IMR-90 (cell line): ENCODE measurements around the gene SRPX2. TPM values are rescaled to one million over a fixed set of nuclear protein-coding genes. Genes with fewer than 3 reads are reported as not detected.

ENCODE experiments used
- ATAC-seq: fragments of 200-7000 bp; cut with Tn5 transposase; 2 replicates; pipeline ENCODE4 v1.9.1; 2020; ENCODE audit warnings: low read depth, mild to moderate bottlenecking, moderate library complexity
- BruUV-seq: library from RNA; stranded (reverse); fragments of 400-500 nt; replicated peaks from 2 replicates; lab custom pipeline; 2021; lab: Mats Ljungman, UMichigan
- CTCF ChIA-PET: fragments of 300-600 bp; formaldehyde crosslinking; extraction: SDS; loops from one replicate; lab custom pipeline; 2021; ENCODE audit warnings: antibody characterized with exemption; lab: Yijun Ruan, JAX
- POLR2A ChIA-PET: fragments of 300-600 bp; sonication (Branson Sonifier 250); formaldehyde crosslinking; loops from one replicate; lab custom pipeline; 2022; ENCODE audit warnings: antibody characterized with exemption; ENCODE audit not compliant: unreplicated experiment; lab: Charles Lee
- DNase-seq: peaks from one replicate; pipeline ENCODE4 v3.0.0; 2013
- H2AFZ ChIP-seq: replicated peaks from 2 replicates; pipeline ENCODE3; 2013; ENCODE audit warnings: low read length, mild to moderate bottlenecking; ENCODE audit not compliant: poor library complexity
- H2AK5ac ChIP-seq: 2 replicates; pipeline ENCODE4 v1.6.1; 2013; ENCODE audit warnings: low read depth, low read length, inconsistent platforms
- H2AK9ac ChIP-seq: replicated peaks from 2 replicates; pipeline ENCODE3; 2013; ENCODE audit warnings: mild to moderate bottlenecking, low read depth, low read length, moderate library complexity; ENCODE audit not compliant: poor library complexity
- H2BK120ac ChIP-seq: 2 replicates; pipeline ENCODE4 v1.6.1; 2013; ENCODE audit warnings: low read depth, low read length, inconsistent platforms
- H2BK15ac ChIP-seq: 3 replicates; pipeline ENCODE4 v1.6.1; 2013; ENCODE audit warnings: low read depth, low read length, inconsistent platforms
- H2BK20ac ChIP-seq: 2 replicates; pipeline ENCODE4 v1.6.1; 2013; ENCODE audit warnings: low read depth, mild to moderate bottlenecking, inconsistent platforms, low read length, moderate library complexity
- H2BK5ac ChIP-seq: 2 replicates; pipeline ENCODE4 v1.6.1; 2013; ENCODE audit warnings: mild to moderate bottlenecking, low read depth, low read length, inconsistent platforms; ENCODE audit not compliant: poor library complexity, severe bottlenecking
- H3K14ac ChIP-seq: replicated peaks from 2 replicates; pipeline ENCODE4 v1.6.1; 2013; ENCODE audit warnings: low read depth, low read length, inconsistent platforms
- H3K18ac ChIP-seq: 2 replicates; pipeline ENCODE4 v1.6.1; 2013; ENCODE audit warnings: low read depth, low read length, control low read depth
- H3K23ac ChIP-seq: 2 replicates; pipeline ENCODE4 v1.6.1; 2013; ENCODE audit warnings: low read depth, low read length, inconsistent platforms
- H3K27ac ChIP-seq: 2 replicates; pipeline ENCODE4 v1.5.1; 2013; ENCODE audit warnings: mild to moderate bottlenecking, control low read depth, low read length; ENCODE audit not compliant: insufficient read depth
- H3K27me3 ChIP-seq: 2 replicates; pipeline ENCODE4 v1.6.1; 2013; ENCODE audit warnings: low read length; ENCODE audit not compliant: control insufficient read depth, insufficient read depth
- H3K36me3 ChIP-seq: 2 replicates; pipeline ENCODE4 v1.6.1; 2013; ENCODE audit warnings: low read length, mixed read lengths; ENCODE audit not compliant: control insufficient read depth, insufficient read depth
- H3K4ac ChIP-seq: 2 replicates; pipeline ENCODE4 v1.6.1; 2013; ENCODE audit warnings: low read depth, low read length, inconsistent platforms
- H3K4me1 ChIP-seq: 2 replicates; pipeline ENCODE4 v1.6.1; 2013; ENCODE audit warnings: low read length, mixed read lengths; ENCODE audit not compliant: control insufficient read depth, insufficient read depth
- H3K4me2 ChIP-seq: 2 replicates; pipeline ENCODE4 v1.6.1; 2013; ENCODE audit warnings: low read depth, mild to moderate bottlenecking, control low read depth, low read length, moderate library complexity
- H3K4me3 ChIP-seq: 2 replicates; pipeline ENCODE4 v1.5.1; 2013; ENCODE audit warnings: low read depth, mild to moderate bottlenecking, control low read depth, low read length, moderate library complexity; ENCODE audit not compliant: insufficient read depth
- H3K56ac ChIP-seq: 2 replicates; pipeline ENCODE4 v1.6.1; 2013; ENCODE audit warnings: low read length, inconsistent platforms; ENCODE audit not compliant: insufficient read depth; ENCODE audit errors: extremely low read depth
- H3K79me1 ChIP-seq, 2 experiments: 2 replicates each; pipeline ENCODE4 v1.6.1; 2013; ENCODE audit warnings: low read length in 2 of 2, inconsistent platforms in 1 of 2, low read depth in 1 of 2
- H3K9ac ChIP-seq: 2 replicates; pipeline ENCODE4 v1.6.1; 2013; ENCODE audit warnings: low read depth, low read length, control low read depth
- H3K9me1 ChIP-seq: 2 replicates; pipeline ENCODE4 v1.6.1; 2013; ENCODE audit warnings: low read length, inconsistent platforms; ENCODE audit not compliant: insufficient read depth
- H3K9me3 ChIP-seq: 2 replicates; pipeline ENCODE4 v1.6.1; 2013; ENCODE audit warnings: low read length; ENCODE audit not compliant: control insufficient read depth, insufficient read depth
- H4K20me1 ChIP-seq: 2 replicates; pipeline ENCODE4 v1.6.1; 2013; ENCODE audit warnings: low read length, inconsistent platforms; ENCODE audit not compliant: insufficient read depth
- H4K5ac ChIP-seq: 2 replicates; pipeline ENCODE4 v1.6.1; 2013; ENCODE audit warnings: mild to moderate bottlenecking, low read depth, low read length, control low read depth
- H4K8ac ChIP-seq, 2 experiments: 2 replicates each; pipeline ENCODE4 v1.6.1; 2013; ENCODE audit warnings: low read depth in 2 of 2, low read length in 2 of 2, control low read depth in 1 of 2, inconsistent platforms in 1 of 2
- H4K91ac ChIP-seq: 2 replicates; pipeline ENCODE4 v1.6.1; 2013; ENCODE audit warnings: low read depth, low read length, inconsistent platforms; ENCODE audit not compliant: insufficient read depth
- BHLHE40 ChIP-seq: fragments of 150-350 bp; IDR thresholded peaks from 2 replicates; pipeline ENCODE4 v1.6.1; 2016; ENCODE audit warnings: mild to moderate bottlenecking, low read depth, low read length
- CEBPB ChIP-seq: IDR thresholded peaks from 2 replicates; pipeline ENCODE4 v1.6.1; 2012; ENCODE audit warnings: low read depth, low read length, improper control_type of control experiment
- FOS ChIP-seq: fragments of 150-350 bp; IDR thresholded peaks from 2 replicates; pipeline ENCODE4 v1.6.1; 2016; ENCODE audit warnings: low read depth, low read length
- WGBS, 2 experiments: methylation state at CpG; one replicate each; pipeline versions ENCODE4 v1.1.5 to v1.1.7; 2013; ENCODE audit warnings: missing lambda C conversion rate in 2 of 2; ENCODE audit not compliant: insufficient read length in 1 of 2; ENCODE audit errors: extremely low coverage in 2 of 2; 5-methylcytosine and 5-hydroxymethylcytosine counted together
- dilution Hi-C: fragments of 300-500 bp; cut with HindIII; formaldehyde crosslinking; loops from one replicate; pipeline ENCODE4 v1.14.3; 2018; ENCODE audit warnings: low sequenced_read_pairs; ENCODE audit not compliant: unreplicated experiment
- in situ Hi-C: fragments of 300-500 bp; cut with MboI; formaldehyde crosslinking; loops from 3 replicates; pipeline ENCODE4 v1.14.3; 2019; ENCODE audit warnings: low sequenced_read_pairs, inconsistent platforms, mixed read lengths
- intact Hi-C: fragments of 100-400 bp; cut with micrococcal nuclease; formaldehyde crosslinking; loops from 2 replicates; pipeline ENCODE4 v1.10.0; 2022
- polyA plus RNA-seq, 3 experiments: library from polyadenylated mRNA; depleted of rRNA; stranded (reverse); fragments of >200 nt; gene quantifications; 2 replicates each; pipeline ENCODE4 v1.2.3, GENCODE V29; 2012; ENCODE audit warnings: low replicate concordance in 1 of 3
- total RNA-seq: library from RNA; depleted of rRNA; stranded (reverse); fragments of >200 nt; gene quantifications from 2 replicates; pipeline ENCODE4 v1.2.3, GENCODE V29; 2012

SRPX2 gene
- total and polyA plus RNA-seq, 2 of the 4 experiments (the other 2 are of a cell fraction) = 20.6 to 43.1 TPM

- no TSS peak for BruUV-seq
- ATAC-seq = no peak
- no peaks in the 10 kb centered on the region for H3K79me1 ChIP-seq
- no peak overlapping the region for H3K14ac ChIP-seq
- in situ Hi-C loops = no loop called here
- H3K4ac ChIP-seq = no peak overlapping the region
- H3K9me3 ChIP-seq = no peaks in the 10 kb centered on the region
- intact Hi-C loops = no loop called here
- H3K56ac ChIP-seq = no peak overlapping the region
- H3K9me1 ChIP-seq = no peaks in the 10 kb centered on the region
- H3K27ac ChIP-seq = no peak overlapping the region
- CTCF ChIA-PET = no interaction called here
- H4K20me1 ChIP-seq = no peaks in the 10 kb centered on the region
- no peak overlapping the region for H2AFZ ChIP-seq
- H2BK5ac ChIP-seq = no peak overlapping the region
- H4K8ac ChIP-seq = no peak overlapping the region
- no peak overlapping the region for H3K9ac ChIP-seq
- no peak overlapping the region for H2AK5ac ChIP-seq
- no peak overlapping the region for H2BK120ac ChIP-seq
- 71% methylated on average over 1 of the region's 4 CpGs; no CpG with 5 or more reads in 1 of the 2 experiments for WGBS, 2 experiments
- no peak overlapping the region for H3K4me3 ChIP-seq
- no peaks in the 10 kb centered on the region for H3K36me3 ChIP-seq
- POLR2A ChIA-PET = no interaction called here
- dilution Hi-C loops = no loop called here
- H2BK20ac ChIP-seq = no peak overlapping the region
- no peak overlapping the region for H3K4me2 ChIP-seq
- H4K5ac ChIP-seq = no peak overlapping the region
- H3K23ac ChIP-seq = no peak overlapping the region
- TF ChIP-seq FOS = no peak
- TF ChIP-seq BHLHE40 = no peak
- no peak for TF ChIP-seq CEBPB
- H3K27me3 ChIP-seq = no peaks in the 10 kb centered on the region; the same call in 1 of the 2 replicates
- H2BK15ac ChIP-seq = no peak overlapping the region
- no peaks in the 10 kb centered on the region for H3K4me1 ChIP-seq
- H2AK9ac ChIP-seq = no peak overlapping the region
- DNase-seq = no peak
- no peak overlapping the region for H4K91ac ChIP-seq
- no peak overlapping the region for H3K18ac ChIP-seq
Observed at GRCh38 chrX:100623001-100623400, 21.0 kb upstream of the SRPX2 start.
